ENCODE measurements around the gene ACAP1. TPM values are rescaled to one million over a fixed set of nuclear protein-coding genes. Genes with fewer than 3 reads are reported as not detected.

The ACAP1 gene
- total RNA-seq, 1 donor from 2014 or later = 16.0 TPM

Other genes starting within 250 kb of the ACAP1 start
- gene ASGR2, start 221.7 kb upstream of the ACAP1 start, total RNA-seq = not detected in 2 replicates
- gene ASGR1, start 157.2 kb upstream of the ACAP1 start, total RNA-seq = 3.6 and 5.0 TPM in 2 replicates
- gene DLG4, start 116.7 kb upstream of the ACAP1 start, total RNA-seq = 45.6 and 48.0 TPM in 2 replicates
- gene ACADVL, start 116.6 kb upstream of the ACAP1 start, total RNA-seq = 354 and 399 TPM in 2 replicates
- gene DVL2, start 102.0 kb upstream of the ACAP1 start, total RNA-seq = 30.2 and 34.4 TPM in 2 replicates
- 78.0 and 89.5 TPM in 2 replicates for gene PHF23, start 97.1 kb upstream of the ACAP1 start, total RNA-seq
- gene GABARAP, start 94.1 kb upstream of the ACAP1 start, total RNA-seq = 434 and 454 TPM in 2 replicates
- 102 and 103 TPM in 2 replicates for gene CTDNEP1, start 84.8 kb upstream of the ACAP1 start, total RNA-seq
- 24.9 and 25.4 TPM in 2 replicates for gene ELP5, start 84.3 kb upstream of the ACAP1 start, total RNA-seq
- 4.6 and 10.5 TPM in 2 replicates for gene CLDN7, start 74.1 kb upstream of the ACAP1 start, total RNA-seq
- 0.30 TPM in 1 of 2 replicates, not detected in the other for gene SLC2A4, start 54.8 kb upstream of the ACAP1 start, total RNA-seq
- 0.24 and 0.86 TPM in 2 replicates for gene YBX2, start 41.9 kb upstream of the ACAP1 start, total RNA-seq
- 841 and 915 TPM in 2 replicates for gene EIF5A, start 28.9 kb upstream of the ACAP1 start, total RNA-seq
- 41.7 and 49.8 TPM in 2 replicates for gene GPS2, start 21.2 kb upstream of the ACAP1 start, total RNA-seq
- 32.5 and 32.6 TPM in 2 replicates for gene NEURL4, start 7.2 kb upstream of the ACAP1 start, total RNA-seq
- gene KCTD11, start 15.6 kb downstream of the ACAP1 start, total RNA-seq = 31.6 and 41.4 TPM in 2 replicates
- 0.30 TPM in 1 of 2 replicates, not detected in the other for gene TMEM95, start 18.6 kb downstream of the ACAP1 start, total RNA-seq
- gene TNK1, start 44.6 kb downstream of the ACAP1 start, total RNA-seq = 0.36 and 1.6 TPM in 2 replicates
- gene PLSCR3, start 58.0 kb downstream of the ACAP1 start, total RNA-seq = 65.7 and 67.6 TPM in 2 replicates
- 45.7 and 52.9 TPM in 2 replicates for gene TMEM256, start 67.6 kb downstream of the ACAP1 start, total RNA-seq
- gene NLGN2, start 71.3 kb downstream of the ACAP1 start, total RNA-seq = 77.3 and 80.7 TPM in 2 replicates
- 0.23 TPM in 1 of 2 replicates, not detected in the other for gene SPEM1, start 83.8 kb downstream of the ACAP1 start, total RNA-seq
- 0.14 and 0.17 TPM in 2 replicates for gene SPEM2, start 89.1 kb downstream of the ACAP1 start, total RNA-seq
- gene SPEM3, start 92.3 kb downstream of the ACAP1 start, total RNA-seq = 0.07 TPM in 1 of 2 replicates, not detected in the other
- 10.7 and 11.8 TPM in 2 replicates for gene TMEM102, start 98.9 kb downstream of the ACAP1 start, total RNA-seq
- 22.4 and 30.7 TPM in 2 replicates for gene FGF11, start 103.0 kb downstream of the ACAP1 start, total RNA-seq
- 9.7 and 11.7 TPM in 2 replicates for gene CHRNB1, start 108.5 kb downstream of the ACAP1 start, total RNA-seq
- gene ZBTB4, start 143.1 kb downstream of the ACAP1 start, total RNA-seq = 31.0 and 31.2 TPM in 2 replicates
- gene SLC35G6, start 144.9 kb downstream of the ACAP1 start, total RNA-seq = not detected in 2 replicates
- gene POLR2A, start 147.8 kb downstream of the ACAP1 start, total RNA-seq = 143 and 151 TPM in 2 replicates
- 2.4 and 3.4 TPM in 2 replicates for gene TNFSF12, start 212.5 kb downstream of the ACAP1 start, total RNA-seq
- gene TNFSF13, start 222.2 kb downstream of the ACAP1 start, total RNA-seq = 0.43 and 0.93 TPM in 2 replicates
- gene SENP3, start 225.4 kb downstream of the ACAP1 start, total RNA-seq = 51.4 and 58.7 TPM in 2 replicates
- gene CD68, start 243.1 kb downstream of the ACAP1 start, total RNA-seq = 4.4 and 6.2 TPM in 2 replicates
- gene MPDU1, start 247.3 kb downstream of the ACAP1 start, total RNA-seq = 44.6 and 51.2 TPM in 2 replicates